Inferior parietal cortex (tissue), 1 donor: ENCODE results near the gene FEM1C.

Source experiments
- DNase-seq: peaks from one replicate; pipeline ENCODE4 v3.0.0-alpha.2; 2016; ENCODE audit errors: extremely low spot score

The FEM1C gene

GRCh38 chr5:115477581-115477980 is 67.0 kb downstream of the FEM1C start:
- no peak for DNase-seq

DNA sequence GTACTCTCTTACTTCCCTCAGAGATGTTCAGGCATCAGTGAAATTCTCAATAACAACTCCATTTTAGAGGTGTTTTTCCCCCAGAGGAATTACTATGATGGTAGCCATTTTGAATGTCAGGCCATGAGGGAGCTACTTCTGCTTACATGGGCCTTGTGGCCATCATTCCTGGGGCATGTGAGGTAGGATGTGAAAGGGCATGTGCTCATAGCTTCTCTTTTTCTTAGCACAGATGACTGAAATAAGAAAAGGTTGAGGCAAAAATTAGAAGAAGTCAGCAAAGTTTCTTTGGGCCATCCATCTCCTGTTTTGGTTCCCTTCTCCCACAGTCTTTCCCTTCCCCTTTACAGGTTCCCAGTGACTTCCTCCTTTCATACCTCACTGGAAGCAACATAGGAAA is 68.8 kb downstream of the FEM1C start:
- DNase-seq = no peak

DNA sequence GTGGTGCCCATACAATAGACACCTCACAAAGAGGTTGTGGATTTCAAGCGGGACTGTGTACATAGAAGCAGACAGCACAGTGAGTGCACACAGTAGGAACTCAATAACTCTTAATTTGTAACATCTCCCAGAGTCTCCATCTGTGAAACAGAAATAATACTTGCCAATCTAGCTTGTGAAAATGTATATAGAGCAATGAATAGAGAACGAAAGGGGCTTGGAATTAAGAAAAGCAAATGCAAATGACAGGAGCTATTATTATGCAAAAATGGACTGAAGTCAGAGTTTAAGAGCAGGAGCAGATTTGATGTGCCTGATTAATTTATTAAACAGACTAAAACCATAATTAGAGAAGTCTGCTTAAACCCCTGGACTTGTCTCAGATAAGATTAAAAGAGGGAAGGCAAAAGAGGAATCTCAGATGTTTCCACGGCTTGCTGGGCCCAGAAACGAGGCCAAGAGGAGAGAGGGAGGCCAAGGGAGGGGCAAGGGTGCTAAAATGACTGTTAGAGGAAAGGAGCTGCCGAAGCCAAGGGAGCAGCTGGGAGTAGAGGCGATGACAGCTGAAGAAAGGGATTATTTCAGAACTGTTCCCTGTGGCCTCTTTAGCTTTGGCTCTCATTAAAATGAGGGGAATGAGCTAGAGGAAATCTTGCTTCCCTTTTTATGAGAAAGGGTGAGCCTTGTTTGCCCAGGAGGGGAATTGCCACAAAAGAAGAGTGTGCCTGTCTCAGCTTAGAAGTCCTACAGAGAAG is 72.1 kb downstream of the FEM1C start:
- no peak for DNase-seq

GRCh38 chr5:115471345-115472063 is 73.1 kb downstream of the FEM1C start:
- no peak for DNase-seq

DNA sequence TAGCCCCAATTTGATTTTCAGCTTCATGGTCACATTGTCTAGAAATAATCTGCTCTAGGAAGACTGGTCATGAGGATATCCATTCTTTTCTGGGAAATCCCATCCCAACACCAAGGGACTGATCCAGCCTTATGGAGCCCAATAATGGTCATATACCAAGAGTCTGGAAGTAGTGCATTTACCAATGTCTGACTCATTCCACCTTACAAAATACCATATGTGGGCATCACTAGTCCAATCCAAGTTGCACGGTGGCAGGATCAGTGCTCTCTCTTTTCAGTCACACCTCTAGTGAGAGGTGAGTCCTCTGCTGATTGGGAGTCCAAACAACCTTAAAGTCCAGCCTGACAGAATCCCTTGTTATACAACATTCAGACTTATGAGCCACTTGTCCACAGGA is 73.7 kb downstream of the FEM1C start:
- DNase-seq = no peak
